ENCODE data around the gene NRIP3.

DNA sequence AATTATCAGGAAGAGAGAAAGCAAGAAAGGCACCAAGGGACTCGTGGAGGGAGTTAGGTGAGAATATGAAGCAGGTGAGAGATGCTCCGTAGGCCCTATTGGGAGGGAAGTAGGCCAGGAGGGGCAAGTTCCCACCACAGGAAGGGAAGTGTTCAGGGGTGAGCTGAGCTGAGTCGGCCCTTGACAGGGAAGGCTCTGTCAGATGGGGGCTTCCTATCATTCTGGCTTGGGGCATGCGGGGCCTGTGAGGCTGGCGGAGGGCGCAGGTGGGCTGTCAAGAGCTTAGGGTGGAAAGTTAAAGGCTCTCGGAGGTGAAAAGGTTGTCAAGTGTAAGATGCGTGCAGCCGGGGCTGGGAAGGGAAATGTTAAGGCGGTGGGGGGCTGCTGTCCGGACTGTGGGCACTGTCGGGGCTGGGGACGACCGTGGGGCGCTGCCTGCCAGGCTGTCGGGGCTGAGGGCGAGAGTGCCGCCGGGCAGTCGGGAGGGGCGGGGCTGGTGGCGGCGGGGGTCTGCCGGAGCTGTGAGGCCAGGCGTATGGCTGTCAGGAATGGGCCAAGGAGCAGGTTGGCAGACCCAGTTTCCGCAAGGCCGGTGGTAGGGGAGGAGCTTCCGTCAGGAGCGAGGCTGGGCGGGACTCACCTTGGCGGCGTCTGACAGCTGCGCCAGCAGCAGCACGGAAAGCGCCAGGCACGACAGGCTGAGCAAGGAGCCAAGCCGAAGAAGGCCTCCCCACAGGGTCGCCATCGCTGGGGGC lies 40.1 kb downstream of the NRIP3 start:
- TF ChIP-seq, protein P1, sequence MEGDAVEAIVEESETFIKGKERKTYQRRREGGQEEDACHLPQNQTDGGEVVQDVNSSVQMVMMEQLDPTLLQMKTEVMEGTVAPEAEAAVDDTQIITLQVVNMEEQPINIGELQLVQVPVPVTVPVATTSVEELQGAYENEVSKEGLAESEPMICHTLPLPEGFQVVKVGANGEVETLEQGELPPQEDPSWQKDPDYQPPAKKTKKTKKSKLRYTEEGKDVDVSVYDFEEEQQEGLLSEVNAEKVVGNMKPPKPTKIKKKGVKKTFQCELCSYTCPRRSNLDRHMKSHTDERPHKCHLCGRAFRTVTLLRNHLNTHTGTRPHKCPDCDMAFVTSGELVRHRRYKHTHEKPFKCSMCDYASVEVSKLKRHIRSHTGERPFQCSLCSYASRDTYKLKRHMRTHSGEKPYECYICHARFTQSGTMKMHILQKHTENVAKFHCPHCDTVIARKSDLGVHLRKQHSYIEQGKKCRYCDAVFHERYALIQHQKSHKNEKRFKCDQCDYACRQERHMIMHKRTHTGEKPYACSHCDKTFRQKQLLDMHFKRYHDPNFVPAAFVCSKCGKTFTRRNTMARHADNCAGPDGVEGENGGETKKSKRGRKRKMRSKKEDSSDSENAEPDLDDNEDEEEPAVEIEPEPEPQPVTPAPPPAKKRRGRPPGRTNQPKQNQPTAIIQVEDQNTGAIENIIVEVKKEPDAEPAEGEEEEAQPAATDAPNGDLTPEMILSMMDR (conservative IDR thresholded peaks at IDR 0.05; ENCODE audit: low read length) = no peak
- TF ChIP-seq EZH2phosphoT487 (IDR thresholded peaks at IDR 0.05; ENCODE audit: borderline replicate concordance, low read depth, low read length) = no peak
